Measurements from ENCODE around the gene PPP2R5E.
A peak's percentile ranks its signal among the peaks of the same experiment; 100 is the strongest.
"Not testable (repeated sequence)": the region's sequence is repeated elsewhere in the genome, so short reads cannot be mapped to it uniquely, and the experiment has no call there.

The PPP2R5E gene

DNA sequence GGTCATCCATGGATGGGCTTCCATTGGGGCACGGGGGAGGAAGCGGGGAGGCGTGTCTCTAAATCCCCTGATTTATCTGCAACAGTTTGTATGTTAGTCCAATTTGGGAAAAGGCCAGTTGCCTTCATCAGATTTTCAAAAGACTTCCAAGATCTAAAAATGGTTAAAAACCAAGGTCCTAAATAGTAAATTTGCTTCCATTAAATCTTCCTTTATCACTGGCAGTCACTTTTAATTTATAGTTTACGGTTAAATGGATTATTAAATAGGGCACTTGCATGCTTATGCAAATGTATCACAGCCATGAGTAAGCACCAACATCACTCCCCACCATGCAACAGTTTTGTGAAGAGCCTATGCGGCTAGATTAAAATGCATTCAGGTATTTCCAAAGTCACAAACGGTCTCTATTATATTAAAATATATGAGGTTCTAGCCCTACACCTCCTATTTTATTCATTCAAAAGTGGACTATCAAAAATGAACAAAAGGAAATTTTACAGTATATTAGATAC is 116.3 kb downstream of the PPP2R5E start:
- no peak for DNase-seq

DNA sequence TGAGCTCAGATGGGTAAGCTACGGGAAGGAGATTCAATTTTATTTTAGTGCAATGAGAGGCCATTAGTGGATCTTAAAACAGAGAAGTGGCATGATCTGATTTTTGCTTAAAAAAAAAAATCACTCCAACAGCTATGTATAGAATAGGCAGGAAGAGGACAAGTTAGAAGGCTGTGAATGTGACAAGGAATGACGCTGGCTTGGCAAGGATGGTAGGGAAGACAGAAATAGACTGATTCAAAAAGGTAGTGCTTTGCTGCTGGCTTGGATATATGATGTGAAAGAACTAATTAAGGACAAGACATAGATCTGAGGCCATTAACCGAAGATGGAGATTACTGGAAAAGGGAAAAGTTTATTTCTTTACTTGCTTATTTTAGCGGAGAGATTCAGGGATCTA is 119.3 kb downstream of the PPP2R5E start:
- DNase-seq: no peak

DNA sequence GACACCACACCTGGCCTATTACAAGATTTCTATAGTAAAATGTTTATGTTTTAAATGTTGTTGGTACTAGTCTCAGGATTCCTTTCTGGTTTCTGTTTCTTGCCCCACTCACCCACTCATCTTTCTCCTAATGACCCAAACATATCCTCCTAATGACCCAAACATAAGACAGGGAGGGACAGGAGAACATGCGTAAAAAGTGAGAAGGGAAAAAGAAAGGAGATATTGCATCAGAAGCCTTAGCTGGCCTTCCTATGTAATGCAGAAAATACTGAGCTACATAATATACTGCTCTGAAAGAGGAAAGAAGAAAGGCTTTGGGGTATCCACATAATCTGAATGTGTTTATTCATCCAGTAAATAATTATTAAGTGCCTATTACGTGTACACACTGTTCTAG is 119.8 kb downstream of the PPP2R5E start:
- DNase-seq: no peak

DNA sequence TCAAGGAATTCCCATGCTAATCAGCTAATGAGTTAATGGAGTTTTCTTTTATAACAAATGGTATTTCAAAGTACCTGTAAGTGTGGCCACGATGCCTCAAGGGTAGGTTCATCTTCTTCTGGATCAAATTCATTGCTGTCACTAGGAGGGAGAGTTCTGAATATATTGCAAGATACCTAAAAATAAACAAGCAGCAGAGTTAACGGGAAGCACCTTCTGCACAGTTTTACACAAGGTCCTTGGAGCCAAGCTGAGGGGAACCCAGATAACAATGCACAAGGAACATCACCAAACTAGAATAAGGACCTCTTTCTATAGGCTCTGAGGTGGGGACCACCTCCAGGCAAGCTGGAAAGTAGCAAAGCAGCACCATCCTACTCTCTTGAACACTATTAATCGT is 121.3 kb downstream of the PPP2R5E start:
- DNase-seq: no peak

DNA sequence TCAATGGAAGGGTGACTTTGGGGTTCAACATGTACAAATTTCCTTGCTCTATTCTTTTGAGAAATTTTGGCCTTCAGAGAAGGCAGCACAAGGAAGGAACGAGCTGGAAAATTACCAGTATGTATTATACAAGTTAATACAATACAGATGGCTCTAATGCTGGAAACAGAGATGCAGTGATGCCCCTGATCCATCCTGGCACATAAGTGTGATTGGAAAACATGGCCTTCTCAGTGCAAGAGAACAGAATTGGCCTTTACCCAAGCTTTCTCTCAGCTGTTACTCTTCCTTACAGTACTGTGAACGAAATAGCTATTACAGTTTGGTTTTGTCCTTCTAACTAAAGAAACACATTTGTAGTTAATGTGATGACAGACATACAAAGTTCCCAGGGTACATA is 122.0 kb downstream of the PPP2R5E start:
- no peak for DNase-seq

DNA sequence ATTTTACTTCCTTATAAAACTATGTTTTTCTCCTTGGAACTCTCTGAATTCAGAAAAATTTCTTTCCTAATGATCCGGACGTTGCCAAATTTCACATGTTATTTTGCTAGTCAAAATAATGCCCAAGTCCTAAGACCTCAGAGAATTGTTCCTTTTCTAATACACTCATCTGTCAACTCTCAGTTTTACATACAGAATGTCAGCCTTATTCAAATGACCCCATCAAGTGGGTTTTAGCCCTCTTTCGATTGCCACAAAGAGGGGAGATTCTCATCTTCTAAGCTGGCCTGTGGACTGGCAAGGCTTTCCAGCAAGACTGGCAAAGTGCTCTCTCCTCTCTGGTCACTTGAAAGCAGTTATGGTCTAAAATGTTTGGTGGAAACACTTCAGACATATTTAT is 125.2 kb downstream of the PPP2R5E start:
- DNase-seq: no peak

DNA sequence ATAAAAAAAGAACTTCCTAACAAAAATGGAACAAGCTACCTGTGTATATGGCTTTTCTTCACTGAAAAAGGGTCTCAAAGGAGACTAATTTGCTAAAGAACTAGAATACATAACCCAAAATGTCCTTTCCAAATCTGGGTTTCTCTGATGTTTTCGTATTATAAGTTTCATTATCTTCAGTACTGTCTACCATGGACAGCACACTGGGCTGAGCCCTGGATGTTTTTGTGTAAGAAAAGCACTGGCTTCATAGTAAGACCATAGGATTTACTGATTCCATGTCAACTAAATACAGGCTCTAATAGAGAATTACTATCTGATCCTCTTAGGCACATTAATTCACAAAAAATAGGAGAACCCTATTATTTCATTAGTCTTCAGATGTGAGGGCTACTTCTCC is 130.2 kb downstream of the PPP2R5E start:
- no peak for DNase-seq

DNA sequence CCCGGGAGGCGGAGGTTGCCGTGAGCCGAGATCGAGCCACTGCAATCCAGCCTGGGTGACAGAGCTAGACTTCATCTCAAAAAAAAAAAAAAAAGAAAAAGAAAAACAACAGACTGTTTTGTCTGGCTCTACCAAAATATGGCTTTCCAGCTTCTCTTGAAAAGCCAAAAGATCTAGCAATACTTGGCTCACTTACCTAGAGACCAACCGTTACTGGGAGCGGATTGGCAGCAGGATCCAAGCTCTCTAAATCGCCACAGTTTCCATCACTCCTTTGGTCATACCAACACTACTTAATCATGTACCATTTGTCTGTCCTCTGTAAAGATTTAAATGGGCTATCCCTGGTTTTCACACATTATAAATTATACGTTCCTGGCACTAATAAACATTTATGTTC is 136.8 kb downstream of the PPP2R5E start:
- no peak for DNase-seq

DNA sequence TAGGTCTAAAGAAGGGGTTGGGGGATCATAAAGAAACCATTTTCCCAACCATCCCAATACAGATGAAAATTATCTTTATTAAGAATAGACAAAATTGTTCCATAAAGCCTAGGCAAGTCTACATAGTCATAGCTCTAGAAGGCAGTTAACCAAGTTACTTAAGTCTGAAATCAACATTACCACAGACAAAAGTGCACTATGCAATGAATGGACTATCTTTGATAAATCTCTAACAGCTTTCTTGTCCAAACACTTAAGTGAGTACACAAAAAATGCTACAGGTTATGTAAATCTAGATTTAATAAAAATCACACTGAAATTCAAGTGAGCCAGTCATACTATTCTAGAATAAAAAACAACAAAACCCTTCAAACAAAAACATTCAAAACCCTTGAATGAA is 137.5 kb downstream of the PPP2R5E start:
- DNase-seq: no peak

DNA sequence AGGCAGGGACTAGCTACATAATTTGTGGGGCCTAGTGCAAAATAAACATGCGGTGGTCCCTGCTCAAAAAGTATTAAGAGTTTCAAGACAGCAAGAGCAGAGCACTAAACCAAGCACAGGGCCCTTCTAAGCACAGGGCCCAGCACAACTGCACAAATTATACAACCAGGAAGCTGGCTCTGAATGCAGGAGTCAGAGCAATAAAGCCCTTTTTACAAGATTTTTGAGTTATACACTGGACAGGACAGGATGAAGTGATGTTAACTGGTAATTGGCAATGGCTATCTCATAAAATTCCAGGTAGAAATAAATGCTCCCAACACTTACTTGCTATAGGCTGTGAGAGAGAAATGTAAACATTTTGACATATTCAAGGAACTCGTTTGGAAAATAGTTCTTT is 138.3 kb downstream of the PPP2R5E start:
- no peak for DNase-seq

DNA sequence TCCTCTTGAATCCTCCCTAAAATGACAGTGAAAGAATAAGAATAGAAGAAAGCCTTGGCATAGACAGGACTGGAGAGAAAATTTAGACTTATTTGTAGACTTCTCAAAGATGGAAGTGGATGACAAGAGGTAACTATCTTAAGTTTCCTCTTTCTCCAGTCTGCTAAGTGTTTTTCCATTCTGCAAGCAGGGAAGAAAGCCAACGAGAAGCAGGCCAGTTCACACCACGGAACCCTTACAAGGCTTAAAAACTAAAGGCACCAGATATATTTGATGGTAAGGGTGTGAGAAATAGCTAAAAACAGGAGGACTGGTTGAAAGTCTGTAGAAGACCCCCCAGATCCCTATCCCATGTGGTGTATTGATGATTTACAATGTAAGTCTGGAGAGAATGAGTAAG is 141.5 kb downstream of the PPP2R5E start:
- DNase-seq: no peak

DNA sequence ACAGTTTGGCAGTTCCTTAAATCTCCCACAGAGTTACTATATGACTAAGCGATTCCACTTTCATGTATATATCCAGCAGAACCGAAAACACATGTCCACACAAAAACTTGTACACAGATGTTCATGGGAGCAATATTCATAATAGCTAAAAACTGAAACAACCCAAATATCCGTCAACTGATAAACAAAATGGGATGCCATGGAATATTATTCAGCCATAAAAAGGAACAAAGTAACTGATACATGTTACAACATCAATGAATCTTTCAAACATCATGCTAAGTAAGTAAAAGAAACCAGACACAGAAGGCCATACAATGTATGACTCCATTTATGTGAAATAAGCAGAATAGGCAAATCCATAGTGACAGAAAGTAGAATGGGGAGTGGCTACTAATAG is 144.2 kb downstream of the PPP2R5E start:
- DNase-seq: no peak

DNA sequence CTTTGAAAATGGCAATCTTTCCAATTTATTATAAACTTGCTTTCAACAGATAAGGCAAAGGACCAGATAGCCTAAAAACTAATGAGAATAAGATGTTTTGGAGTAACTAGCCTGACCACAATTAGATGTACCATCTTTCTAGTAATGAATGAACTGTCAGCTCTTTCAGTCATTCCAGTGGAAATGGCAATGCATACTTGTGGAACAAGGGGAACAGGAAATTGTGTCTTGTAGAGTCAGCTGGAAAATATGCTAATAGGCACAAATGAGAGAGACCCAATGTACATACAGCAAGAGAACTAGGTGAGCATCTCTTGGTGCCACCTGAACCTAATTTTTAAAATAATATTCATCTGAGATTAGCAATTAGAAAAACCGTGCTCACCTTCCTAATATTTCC is 148.3 kb downstream of the PPP2R5E start:
- DNase-seq: no peak

DNA sequence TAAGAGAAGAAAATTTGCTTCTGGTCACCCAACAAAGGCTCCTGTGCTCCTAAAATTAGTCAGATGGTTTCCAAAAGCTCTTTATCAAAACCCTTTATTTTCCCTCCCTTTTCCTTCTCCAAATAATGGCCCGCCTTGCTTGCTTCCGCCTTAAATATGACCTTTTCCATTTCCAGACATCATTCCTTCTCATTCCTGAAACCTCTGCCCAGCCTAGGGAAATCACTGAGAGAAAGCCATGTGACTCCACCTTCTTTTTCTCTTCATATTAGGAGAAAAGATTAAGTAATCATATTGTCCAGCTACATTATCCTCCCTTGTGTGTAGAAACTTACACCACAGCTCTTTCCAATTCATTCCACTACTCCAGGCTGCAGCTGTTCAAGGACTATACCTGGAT is 148.7 kb downstream of the PPP2R5E start:
- DNase-seq: no peak

DNA sequence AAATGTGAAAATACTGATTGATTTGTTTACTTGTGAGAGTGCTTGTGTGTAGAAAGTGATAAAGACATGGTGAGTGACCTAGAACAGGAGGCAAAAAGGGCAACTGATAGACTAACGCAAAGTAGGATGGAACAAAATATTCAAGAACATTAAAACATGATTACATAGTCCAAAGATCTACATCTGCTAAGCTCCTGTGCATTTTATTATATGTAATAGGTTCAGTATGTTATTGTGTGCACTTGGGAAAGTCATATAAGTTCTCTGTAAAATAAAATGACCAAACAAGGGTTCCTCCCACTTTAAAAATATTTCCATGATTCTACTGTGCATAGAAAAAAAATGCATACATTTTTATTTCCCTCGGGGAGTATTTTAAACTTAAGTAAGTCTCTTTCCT is 150.2 kb downstream of the PPP2R5E start:
- DNase-seq: no peak

DNA sequence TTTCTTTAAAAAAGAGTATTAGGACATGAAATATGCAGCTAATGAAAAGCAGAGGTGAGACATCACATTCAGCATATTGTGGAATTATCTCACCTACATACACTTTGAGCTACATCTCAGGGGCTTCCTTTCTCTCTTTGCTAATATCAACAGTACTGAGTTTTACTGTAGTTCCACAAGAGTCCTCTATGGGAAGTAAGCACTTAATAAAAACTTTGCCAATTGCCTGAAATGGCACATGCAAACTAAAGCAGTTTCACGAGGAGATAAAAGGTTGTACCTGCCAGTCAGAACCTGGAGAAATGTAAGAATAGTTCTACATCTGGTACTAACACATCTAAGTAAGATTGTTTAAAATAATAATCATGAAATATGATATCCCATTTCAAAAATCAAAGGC is 150.9 kb downstream of the PPP2R5E start:
- DNase-seq: no peak

DNA sequence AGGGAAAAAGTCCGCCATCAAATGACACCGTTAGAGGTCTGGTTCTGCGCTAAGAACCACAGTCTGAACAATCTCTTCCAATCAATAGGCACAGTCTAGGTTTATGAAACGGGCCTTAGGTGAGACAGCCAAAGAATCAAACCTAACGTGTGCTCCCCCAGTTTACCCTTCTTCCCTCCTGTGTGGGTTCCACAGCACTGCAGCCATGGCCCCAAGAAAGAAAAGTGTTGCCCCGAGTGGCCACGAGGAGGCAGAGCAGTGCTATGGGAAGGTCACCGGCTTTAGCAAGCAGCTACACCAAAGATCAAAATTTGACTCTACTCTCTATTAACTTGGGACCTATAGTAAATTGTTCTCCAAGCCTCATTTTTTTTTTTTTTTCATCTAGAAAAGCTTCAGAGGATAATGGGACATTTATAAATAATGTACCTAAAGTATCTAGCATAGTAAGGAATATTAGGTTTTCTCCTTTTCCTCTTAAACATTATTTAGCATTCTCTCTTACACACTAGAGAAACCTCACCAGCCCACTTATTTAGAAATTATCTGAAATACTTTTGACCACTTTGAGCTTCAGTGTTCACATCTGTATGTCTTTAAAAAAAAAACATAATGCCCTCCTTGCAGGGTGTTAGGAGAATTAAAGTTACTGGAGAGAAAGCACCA is 154.3 kb downstream of the PPP2R5E start:
- peak; percentile 51 to 58 for DNase-seq

DNA sequence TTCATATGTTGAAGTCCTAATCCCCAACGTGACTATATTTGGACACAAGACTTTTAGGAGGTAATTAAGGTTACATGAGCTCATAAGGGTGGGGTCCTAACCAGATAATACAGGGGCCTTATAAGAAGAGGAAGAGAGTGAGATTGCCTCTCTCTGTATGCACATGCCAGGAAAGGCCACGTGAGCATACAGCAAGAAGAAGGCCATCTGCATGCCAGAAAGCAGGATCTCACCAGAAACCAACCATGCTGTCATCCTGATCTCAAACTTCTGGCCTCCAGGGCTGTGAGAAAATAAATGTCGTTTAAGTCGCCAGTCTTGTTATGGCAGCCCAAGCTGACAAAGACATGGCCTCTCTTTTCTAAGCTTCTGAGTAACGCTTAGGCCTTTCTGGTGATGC is 155.5 kb downstream of the PPP2R5E start:
- no peak for DNase-seq

DNA sequence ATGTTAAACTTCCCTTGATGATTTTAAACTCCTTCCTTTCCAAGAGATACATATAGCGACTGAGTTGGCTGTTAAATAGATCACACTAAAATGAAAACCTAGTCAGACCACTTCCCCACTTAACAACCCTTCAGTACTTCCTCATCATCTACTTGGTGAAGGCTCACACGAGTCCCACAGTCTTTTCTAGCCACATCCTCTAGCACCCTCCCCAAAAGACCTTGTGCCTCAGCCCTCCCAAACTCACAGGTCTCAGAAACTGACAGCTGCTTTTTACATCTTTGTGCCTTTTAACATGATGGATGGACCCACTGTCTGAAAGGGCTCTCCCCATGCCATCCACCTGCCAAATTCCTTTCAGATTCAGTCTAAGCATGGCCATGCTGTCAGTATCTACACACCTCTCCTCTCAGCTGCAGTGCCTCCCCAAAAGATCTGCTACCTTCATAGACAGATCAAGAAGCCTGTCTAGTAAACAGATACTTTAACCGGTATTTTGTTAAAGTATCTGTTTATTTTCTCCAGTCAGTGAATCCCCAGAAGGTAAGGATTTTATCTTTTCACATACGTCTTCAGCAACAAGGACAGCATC is 159.3 kb downstream of the PPP2R5E start:
- DNase-seq: no peak

DNA sequence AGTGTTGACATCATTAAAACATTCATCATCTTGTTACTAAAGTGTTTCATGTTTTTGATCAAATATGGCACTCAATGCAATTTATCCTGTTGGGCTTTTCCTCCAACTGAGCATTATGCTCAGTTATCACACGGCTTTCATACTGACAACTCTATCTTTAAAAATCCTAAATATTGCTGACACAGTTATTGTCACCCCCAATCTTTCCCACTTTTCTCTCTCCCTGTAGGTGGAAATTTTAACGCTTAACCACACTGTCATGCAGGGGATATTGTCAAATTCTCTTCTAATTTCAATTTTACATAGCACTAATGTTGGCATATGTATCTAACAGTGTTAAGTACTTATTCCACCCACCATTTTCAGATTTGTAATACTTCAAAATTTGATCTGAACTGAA is 164.7 kb downstream of the PPP2R5E start:
- no peak for DNase-seq

DNA sequence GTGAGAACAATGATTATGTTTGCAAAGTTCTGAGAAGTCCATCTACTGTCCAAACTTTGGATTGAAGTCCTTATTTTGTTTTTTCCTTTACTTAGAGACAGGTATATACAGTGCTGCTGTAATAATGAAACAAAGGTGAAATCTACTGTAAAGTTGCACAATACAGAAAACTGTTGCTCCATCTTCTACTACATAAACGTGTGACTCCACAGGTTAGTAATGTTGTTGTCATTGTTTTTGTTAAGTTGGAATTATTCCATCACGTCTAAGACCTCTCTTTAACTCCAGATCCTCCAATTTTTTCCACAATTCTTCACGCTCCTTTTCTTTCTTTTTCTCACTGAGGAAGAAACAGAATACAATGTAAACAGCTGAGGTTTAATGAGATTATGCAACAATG is 167.4 kb downstream of the PPP2R5E start:
- DNase-seq: no peak

DNA sequence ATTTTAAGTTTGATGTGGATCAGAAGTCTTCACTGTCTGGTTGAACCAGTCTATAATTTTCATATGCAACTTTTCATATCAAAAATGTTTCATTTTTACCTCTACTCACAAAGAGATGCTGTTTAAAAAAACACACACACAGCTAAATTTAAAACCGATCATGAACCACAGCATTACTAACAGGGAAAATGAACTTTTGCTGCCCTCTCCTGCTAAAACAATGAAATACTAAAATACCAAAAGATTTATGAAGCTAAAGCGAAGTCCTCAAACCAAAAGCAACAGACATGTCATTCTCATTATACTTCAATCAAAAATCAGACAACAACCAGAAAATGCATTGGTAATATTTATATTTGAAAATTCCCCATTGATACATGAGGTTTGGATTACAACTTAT is 171.6 kb downstream of the PPP2R5E start:
- DNase-seq: not testable (repeated sequence)

DNA sequence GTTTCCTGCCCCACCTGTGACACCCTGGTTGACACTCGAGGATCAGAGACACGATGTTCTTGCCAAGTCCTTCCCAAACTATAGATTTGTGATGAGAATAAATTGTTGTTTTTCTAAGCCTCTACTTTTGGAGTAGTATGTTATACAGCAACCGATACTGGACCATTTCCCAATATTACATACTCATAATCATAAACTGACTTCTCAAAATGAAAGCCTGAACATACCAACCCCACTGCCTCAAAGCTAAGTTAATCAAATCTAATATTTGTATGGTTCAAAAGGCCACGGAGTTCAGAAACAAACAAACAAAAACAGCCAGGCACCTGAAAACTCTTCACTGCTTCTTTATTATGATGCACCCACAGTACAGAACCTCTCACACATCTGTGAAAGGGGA is 172.1 kb downstream of the PPP2R5E start:
- DNase-seq: no peak

DNA sequence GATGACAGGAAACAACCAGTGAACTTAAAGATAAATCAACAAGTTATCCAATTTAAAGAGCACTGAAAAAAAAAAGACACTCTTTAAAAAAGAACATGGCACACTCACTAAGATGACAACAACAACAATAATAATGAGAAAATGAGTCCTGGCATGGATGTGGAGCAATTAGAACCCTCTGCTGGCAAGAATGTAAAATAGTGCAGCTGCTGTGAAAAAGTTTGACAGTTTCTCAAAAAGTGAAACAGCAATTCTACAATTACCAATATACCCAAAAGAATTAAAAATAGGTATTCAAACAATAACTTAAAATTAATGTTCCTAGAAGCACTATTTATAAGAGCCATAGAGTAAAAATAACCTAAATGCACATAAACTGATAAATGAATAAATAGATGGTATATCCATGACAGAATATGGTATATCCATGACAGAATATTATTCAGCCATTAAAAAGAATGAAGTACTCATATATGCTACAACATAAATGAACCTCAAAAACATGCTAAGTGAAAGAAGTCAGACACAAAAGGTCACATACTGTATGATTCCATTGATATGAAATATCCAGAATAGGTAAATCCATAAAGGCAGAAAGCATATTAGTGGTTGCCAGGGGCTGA is 175.3 kb downstream of the PPP2R5E start:
- DNase-seq: no peak

DNA sequence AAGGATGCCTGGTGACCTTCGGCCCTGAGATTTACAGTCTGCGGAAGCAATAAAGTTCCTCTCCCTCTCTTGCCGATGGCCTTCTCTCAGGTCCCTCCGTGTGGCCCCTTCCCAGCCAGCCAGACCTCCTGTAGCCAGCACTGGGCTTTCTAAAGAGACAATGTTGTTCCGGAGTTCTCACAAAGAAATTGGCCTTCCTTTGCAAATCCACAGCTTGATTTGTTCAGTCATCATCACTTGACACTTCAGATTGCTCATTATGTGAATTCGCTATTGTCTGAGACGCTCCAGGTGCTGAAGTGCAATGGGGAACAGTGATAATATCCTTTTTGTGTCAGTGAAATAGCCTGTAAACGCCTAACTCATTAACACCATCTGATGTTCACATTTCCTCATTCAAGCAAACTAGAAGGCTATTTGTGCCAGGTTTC is 180.8 kb downstream of the PPP2R5E start:
- DNase-seq: no peak
